Measurements from ENCODE around the gene KCNQ1. TPM values are rescaled to one million over a fixed set of nuclear protein-coding genes. Genes with fewer than 3 reads are reported as not detected.

Gene KCNQ1
- total and polyA plus RNA-seq, 9 of the 15 experiments (the other 6 are each of a cell fraction or from before 2014, with no cell fraction given) = 0.44 TPM; not detected in 8

DNA sequence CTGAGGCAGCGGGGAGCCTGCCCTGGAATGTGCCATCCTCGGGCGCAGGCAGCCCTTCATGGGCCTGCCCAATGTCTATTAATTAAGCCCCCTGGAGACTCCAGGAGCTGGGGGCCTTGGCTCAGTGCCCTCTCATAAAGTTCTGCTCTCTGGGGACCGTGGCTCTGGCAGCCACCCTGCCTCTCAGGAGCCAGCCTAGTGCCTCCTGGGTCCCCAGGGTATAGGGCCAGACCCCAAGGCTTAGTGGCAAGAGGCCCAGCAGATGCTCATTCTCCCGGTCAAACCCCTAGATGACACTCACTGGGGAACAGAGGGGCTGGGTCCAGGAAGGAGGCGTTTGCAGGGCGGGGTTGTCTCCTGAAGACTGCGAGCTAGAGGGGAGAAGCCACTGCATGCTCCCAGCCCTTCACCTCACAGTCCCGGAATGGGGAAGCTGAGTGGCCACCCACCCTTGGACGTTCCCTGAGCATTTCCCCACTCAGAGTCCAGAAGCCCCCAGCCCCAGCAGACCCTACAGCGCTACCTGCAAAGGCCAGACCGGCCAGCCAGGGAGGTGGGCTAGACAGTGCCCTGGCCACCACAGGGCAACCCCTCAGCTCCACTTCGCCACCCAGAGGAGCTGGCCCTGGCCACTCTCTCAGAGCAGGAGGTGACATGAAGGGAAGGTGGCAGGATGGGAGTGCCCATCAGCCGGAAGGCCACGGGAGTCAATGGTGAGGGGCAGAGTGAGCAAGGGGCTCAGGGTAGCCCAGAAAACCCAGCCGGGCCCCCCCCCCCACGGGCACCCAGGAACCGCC is 357.8 kb downstream of the KCNQ1 start:
- Histone ChIP-seq H3K27me3 (ENCODE audit: control insufficient read depth in 2 of 2, insufficient read depth in 2 of 2, low read length in 2 of 2) (peaks cover 2 to 10% of the 10 kb centered on the region in 2 experiments; a peak in 1 of 5 replicates), H4K20me1 (replicated peaks; ENCODE audit: control insufficient read depth, insufficient read depth, low read length) (no peaks in the 10 kb centered on the region), H3K9me1 (ENCODE audit: control insufficient read depth, insufficient read depth, low read length) (no peaks in the 10 kb centered on the region), H2AFZ (ENCODE audit: low read depth, low read length) (no peak overlapping the region), H3K9ac (ENCODE audit: insufficient read depth in 1 of 2, low read depth in 2 of 2, low read length in 2 of 2) (peak overlapping the region in 1 of 2 experiments; percentile 31; a peak in 1 of 4 replicates), H3K4me2 (ENCODE audit: insufficient read depth, low read length) (no peak overlapping the region), H3K36me3 (ENCODE audit: control insufficient read depth, insufficient read depth, low read length) (no peaks in the 10 kb centered on the region), H3K4me1 (replicated peaks in 1 of 2; ENCODE audit: control insufficient read depth in 2 of 2, insufficient read depth in 2 of 2, low read length in 2 of 2) (peaks cover 11 to 78% of the 10 kb centered on the region in 2 experiments), H3K79me2 (ENCODE audit: control insufficient read depth, insufficient read depth, low read length) (no peaks in the 10 kb centered on the region), H3K9me3 (replicated peaks; ENCODE audit: control insufficient read depth, insufficient read depth, low read depth, low read length) (no peaks in the 10 kb centered on the region), H3K27ac (ENCODE audit: extremely low read depth, low read depth, low read length) (no peak overlapping the region), H3K4me3 (no peak overlapping the region)
- ChIA-PET CTCF (ENCODE audit: low intra/inter-chr PET ratio) (no interaction called here), POLR2A (interaction anchor here (1.1 kb wide), 1 partner anchor 105 kb away, joined by 3 read pairs; no protein-coding TSS in a partner anchor)
- no TSS peak for BruUV-seq (replicated peaks)
- intact Hi-C loops (cut with micrococcal nuclease) (no loop called here), in situ Hi-C loops (cut with MboI) (no loop called here)
- WGBS (ENCODE audit: insufficient coverage, low coverage, missing lambda C conversion rate) = 32% methylated on average over 14 of the region's 18 CpGs
- TF ChIP-seq, protein P1, sequence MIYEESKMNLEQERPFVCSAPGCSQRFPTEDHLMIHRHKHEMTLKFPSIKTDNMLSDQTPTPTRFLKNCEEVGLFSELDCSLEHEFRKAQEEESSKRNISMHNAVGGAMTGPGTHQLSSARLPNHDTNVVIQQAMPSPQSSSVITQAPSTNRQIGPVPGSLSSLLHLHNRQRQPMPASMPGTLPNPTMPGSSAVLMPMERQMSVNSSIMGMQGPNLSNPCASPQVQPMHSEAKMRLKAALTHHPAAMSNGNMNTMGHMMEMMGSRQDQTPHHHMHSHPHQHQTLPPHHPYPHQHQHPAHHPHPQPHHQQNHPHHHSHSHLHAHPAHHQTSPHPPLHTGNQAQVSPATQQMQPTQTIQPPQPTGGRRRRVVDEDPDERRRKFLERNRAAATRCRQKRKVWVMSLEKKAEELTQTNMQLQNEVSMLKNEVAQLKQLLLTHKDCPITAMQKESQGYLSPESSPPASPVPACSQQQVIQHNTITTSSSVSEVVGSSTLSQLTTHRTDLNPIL (CRISPR knock-in tag; IDR thresholded peaks at IDR 0.05) = no peak
- TF ChIP-seq PHTF2 (CRISPR knock-in tag; IDR thresholded peaks at IDR 0.05) = no peak
- TF ChIP-seq NUFIP1 (IDR thresholded peaks at IDR 0.05; ENCODE audit: partially characterized antibody) = no peak
- TF ChIP-seq, protein P2, sequence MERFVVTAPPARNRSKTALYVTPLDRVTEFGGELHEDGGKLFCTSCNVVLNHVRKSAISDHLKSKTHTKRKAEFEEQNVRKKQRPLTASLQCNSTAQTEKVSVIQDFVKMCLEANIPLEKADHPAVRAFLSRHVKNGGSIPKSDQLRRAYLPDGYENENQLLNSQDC (CRISPR knock-in tag; IDR thresholded peaks at IDR 0.05) = no peak
- TF ChIP-seq, protein P3, sequence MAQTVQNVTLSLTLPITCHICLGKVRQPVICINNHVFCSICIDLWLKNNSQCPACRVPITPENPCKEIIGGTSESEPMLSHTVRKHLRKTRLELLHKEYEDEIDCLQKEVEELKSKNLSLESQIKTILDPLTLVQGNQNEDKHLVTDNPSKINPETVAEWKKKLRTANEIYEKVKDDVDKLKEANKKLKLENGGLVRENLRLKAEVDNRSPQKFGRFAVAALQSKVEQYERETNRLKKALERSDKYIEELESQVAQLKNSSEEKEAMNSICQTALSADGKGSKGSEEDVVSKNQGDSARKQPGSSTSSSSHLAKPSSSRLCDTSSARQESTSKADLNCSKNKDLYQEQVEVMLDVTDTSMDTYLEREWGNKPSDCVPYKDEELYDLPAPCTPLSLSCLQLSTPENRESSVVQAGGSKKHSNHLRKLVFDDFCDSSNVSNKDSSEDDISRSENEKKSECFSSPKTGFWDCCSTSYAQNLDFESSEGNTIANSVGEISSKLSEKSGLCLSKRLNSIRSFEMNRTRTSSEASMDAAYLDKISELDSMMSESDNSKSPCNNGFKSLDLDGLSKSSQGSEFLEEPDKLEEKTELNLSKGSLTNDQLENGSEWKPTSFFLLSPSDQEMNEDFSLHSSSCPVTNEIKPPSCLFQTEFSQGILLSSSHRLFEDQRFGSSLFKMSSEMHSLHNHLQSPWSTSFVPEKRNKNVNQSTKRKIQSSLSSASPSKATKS (CRISPR knock-in tag; IDR thresholded peaks at IDR 0.05) = no peak
- TF ChIP-seq HMG20B (CRISPR knock-in tag; IDR thresholded peaks at IDR 0.05) = no peak
- no peak for TF ChIP-seq CHD4 (IDR thresholded peaks at IDR 0.05; ENCODE audit: insufficient read depth, insufficient replicate concordance, low read depth, low read length, poor library complexity, severe bottlenecking)
- no peak for TF ChIP-seq ZNF232 (CRISPR knock-in tag; IDR thresholded peaks at IDR 0.05)
- FAIRE-seq = no peak
- ATAC-seq = no peak
- DNase-seq (ENCODE audit: extremely low read depth in 1 of 4, low spot score in 3 of 4) = no peak
